Measurements from ENCODE around the gene PBRM1.

The PBRM1 gene

GRCh38 chr3:52512727-52513126, 173.0 kb downstream of the PBRM1 start:
- DNase-seq = no peak

GRCh38 chr3:52512105-52512504, 173.6 kb downstream of the PBRM1 start:
- DNase-seq = no peak

GRCh38 chr3:52511509-52511908, 174.2 kb downstream of the PBRM1 start:
- DNase-seq = no peak

- no peak for DNase-seq
Observed at GRCh38 chr3:52509753-52510328, 175.9 kb downstream of the PBRM1 start.

- DNase-seq = no peak
Observed at GRCh38 chr3:52507359-52507758, 178.4 kb downstream of the PBRM1 start.

GRCh38 chr3:52506266-52506966, 179.3 kb downstream of the PBRM1 start:
- DNase-seq = no peak

- DNase-seq = no peak
Observed at GRCh38 chr3:52504977-52505376, 180.7 kb downstream of the PBRM1 start.

GRCh38 chr3:52503788-52504424, 181.8 kb downstream of the PBRM1 start:
- DNase-seq = no peak

GRCh38 chr3:52502808-52503350, 182.8 kb downstream of the PBRM1 start:
- DNase-seq = no peak

GRCh38 chr3:52502001-52502400, 183.7 kb downstream of the PBRM1 start:
- no peak for DNase-seq

GRCh38 chr3:52501046-52501445, 184.7 kb downstream of the PBRM1 start:
- no peak for DNase-seq

GRCh38 chr3:52498137-52499054, 187.3 kb downstream of the PBRM1 start:
- peak in 28 of 58 donors; percentile 13 to 55 (median 28) for DNase-seq

- no peak for DNase-seq
Observed at GRCh38 chr3:52495777-52496602, 189.7 kb downstream of the PBRM1 start.
